SU-DHL-6 (cell line): ENCODE measurements around the gene KCNK6.

Experiments used
- CTCF ChIP-seq: fragments of 200-600 bp; sonication (generic); IDR thresholded peaks from one replicate; pipeline ENCODE4 v1.5.1; 2017; ENCODE audit warnings: antibody characterized with exemption, mild to moderate bottlenecking, low read length, moderate library complexity; ENCODE audit not compliant: insufficient read depth, poor library complexity, severe bottlenecking
- EZH2phosphoT487 ChIP-seq: fragments of 200-600 bp; sonication (generic), shearing (Covaris generic); conservative IDR thresholded peaks from 2 replicates; pipeline ENCODE4 v1.6.1; 2018; ENCODE audit warnings: mild to moderate bottlenecking, antibody characterized with exemption, low read length, moderate library complexity, mixed read lengths

DNA sequence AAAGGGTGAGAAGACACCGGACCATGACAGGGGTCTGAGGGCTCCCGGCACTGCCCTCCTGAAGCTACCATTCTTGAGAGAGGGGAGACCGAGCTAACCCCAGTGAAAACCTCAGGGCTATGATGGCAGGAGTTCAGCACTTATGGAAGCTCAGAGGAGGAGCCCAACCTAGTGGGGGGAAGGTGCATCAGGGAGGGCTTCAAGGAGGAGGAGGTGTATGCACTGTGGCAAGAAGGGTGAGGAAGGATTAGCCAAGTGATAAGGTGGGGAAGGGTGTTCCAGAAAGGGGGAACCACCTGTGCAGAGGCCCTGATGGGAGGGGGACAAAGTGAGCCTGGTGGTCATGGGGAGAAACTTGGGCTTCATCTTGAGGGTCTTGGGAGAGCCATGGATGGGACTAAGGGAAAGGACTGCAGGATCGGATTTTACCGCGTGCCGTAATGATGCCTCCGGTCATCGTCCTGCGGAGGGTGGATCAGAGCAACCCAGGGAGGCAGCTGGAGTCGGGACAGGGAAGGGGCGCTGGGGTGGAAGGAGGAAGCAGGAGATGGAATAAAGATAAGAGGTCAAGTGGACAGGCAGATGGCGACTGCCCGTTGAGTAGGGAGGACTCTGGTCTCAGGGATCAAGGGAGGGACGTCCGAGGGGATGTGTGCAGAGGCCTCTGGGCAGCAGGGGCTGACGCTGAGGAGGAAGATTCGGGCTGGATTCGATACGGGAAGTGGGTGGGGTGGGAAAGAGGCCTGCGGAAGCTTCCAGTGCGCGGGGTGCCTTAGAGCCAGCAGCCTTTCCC is 41.4 kb downstream of the KCNK6 start:
- TF ChIP-seq CTCF: no peak
- no peak for TF ChIP-seq EZH2phosphoT487
